GM19193 (cell line): ENCODE data around the gene IL17RD.

ENCODE experiments used
- POLR2A ChIP-seq: IDR thresholded peaks from 4 replicates; pipeline ENCODE4 v1.6.1; 2011; ENCODE audit not compliant: insufficient read depth, insufficient read length; ENCODE audit errors: extremely low read depth

Gene IL17RD

DNA sequence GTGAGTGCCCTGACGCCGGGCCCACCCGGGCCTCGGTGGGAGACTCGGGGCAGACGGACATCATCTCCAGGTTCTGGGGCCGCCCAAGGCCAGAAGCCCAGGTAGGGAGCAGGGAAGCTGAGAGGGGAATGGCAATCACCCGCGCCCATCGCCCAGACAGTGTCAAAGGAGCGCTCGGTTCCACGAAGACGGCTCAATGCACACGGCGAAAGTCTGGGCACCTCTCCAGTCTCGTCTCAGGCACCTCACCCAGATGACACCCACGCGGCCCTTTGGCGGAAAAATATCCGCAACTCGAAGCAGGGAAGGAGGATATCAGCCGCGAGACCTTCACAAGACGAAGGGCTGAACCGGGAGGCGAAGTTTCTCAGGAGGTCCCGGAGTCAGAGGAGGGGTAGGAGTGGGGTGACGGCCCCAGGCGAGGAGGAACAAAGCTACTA, 916 bp downstream of the IL17RD start:
- no peak for TF ChIP-seq POLR2A

DNA sequence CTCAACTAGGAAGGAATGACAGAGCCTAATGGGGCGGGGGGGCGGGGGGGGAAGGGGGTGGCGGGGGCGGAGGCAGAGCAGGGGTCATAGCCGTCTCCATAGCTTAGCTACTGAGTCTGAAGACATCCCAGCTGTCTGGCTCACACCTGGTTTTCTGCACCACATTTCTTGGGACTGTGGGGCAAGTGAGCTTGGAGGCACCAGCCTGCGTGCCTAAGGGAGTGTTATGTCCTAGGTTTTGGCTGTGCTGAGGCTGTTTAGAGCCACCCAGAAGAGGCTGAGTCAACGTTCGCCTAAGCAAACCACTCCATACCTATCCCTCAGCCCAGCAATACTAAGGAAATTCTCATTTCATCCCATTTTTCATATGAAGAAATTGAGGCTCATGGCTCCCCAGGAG, 1.4 kb downstream of the IL17RD start:
- TF ChIP-seq POLR2A, result no peak

DNA sequence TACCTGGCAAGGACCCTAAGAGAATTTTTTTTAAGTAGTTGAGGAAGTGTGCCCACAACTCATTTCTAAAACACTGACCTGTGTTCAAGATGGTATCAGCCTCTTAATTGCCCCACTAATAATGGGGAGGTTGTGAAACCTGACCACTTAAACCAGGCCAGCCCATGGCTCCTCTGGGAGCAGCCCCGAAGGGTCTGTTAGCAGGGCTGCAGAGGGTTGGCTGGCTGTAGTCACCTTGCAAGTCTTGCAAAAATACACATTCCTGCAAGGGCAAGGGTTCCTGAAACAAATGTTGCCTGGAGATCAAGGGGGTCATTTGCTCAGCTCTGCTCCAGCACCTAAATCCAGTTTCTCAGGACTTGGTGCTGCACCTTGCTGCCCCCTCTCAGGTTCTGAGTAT, 3.2 kb downstream of the IL17RD start:
- TF ChIP-seq POLR2A, result no peak

DNA sequence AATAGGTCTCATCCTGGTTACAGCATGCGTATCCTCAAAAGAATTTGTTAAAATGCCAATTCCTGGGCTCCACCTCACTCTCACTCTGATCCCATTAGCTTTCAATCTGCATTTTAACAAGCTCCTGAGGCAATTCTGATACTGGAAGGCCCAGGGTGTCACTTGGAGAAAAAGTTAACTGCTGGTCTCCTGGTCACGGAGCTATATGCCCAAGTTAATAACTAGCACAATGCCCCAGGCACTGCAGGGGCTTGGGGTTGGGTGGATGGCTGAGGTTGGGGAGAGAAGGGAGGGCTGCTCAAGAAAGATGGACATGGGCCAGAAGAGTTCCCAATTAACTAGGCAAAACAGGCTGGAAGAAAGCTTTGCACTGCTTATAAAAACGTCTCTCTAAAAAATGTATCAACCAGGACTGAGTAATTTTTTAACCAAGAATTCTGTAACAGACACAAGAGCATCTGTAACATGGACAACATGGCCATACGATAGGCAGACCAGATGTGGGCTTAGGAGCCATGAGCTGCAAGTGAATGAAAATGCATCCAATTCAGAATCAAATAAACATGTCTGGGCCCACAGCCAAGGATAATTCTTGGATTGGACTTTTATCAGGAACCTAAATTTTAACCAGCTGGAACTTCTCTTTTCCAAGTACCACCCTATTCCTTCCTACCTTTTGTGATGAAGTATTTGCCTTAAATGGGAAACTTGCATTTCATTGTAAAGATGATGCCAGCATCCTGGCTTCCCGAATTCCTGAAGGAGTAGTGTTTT, 4.2 kb downstream of the IL17RD start:
- no peak for TF ChIP-seq POLR2A

DNA sequence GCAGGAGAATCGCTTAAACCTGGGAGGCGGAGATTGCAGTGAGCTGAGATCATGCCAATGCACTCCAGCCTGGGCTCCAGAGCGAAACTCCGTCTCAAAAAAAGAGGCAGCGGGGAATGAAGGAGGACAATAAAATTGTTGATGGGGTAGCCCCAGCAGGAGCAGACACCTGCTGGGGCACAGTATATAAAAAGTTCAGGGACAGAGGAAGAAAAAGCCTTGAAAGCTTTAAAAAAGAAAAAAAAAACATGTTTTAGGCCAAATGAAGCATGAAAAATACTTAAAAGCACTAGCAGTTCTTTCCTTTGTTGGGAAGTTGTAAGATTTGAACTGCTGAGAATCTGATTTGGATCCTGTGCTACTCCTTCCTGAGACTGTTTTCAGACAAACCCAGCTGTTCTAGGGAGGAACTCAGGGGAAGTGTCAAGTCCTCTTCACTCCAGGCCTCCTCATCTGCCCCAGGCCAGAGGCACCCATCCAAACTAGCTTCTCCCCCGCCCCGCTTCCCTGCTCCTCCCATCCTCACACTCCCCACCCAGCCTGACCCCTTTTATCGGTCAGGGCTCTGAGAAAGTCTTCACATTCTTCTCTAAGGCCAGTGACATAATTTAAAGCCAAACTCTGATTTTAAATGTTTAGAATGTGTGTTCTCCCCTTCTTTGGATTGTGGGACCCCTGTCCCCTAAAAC, 4.9 kb downstream of the IL17RD start:
- TF ChIP-seq POLR2A, result no peak

DNA sequence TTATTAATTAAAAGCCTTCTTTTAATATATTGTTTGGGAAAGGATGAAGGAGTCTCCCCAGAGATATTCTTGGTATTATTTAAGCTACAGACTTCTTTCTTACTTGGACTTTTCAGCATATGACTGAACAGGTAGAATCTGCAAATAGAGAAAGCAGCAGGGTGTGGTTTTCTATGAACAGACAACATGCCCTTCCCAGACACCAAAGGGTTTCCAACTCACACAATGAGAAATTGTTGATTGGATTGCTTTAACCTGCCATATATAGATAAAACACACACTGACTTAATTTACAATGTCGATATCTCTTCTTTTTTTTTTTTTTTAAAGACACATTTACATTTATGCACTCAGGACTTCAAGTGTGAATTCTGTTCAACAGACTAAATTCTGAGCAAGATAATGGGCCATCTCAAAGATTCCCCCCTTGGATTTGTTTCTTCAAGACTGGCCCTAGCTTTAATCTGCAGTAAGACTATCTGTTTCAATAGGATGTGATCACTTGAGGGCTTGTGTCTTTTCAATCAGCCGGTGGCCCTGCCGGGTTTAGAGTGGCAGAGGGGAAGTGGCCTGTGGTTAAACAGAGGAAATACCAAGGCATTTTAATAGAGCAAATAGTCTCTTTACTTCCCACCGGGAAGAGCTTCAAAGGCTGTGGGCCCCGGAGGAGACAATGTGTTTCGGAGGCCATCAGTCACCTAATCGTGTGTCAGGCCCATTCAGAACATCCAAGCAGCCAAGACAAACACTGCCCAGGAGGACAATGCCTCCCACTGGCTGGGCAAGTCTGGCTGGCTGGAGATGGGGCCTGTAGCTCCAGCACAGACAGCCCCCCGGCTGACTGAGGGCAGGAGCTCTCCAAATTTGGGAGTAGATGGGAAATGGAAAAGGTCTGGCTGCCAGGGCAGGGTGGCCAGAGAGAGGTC, 6.1 kb downstream of the IL17RD start:
- no peak for TF ChIP-seq POLR2A

DNA sequence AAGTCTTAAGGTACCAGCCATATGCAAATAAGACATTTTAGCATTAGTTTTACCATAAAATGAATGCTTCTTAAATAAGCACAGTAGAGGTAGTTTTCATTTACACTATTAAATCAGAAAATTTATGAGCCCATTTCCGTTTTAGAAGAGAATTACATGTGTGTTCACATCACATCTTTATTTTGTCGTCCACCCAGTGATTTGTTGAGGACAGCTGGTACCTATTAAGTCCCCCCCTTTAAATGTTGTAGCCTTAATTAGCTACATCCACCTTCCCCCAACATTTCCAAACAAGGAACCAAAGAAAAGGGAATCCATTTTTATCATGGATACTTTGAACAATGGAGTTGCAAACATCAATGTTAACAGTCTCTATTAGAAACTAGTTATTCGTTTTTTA, 6.8 kb downstream of the IL17RD start:
- no peak for TF ChIP-seq POLR2A

DNA sequence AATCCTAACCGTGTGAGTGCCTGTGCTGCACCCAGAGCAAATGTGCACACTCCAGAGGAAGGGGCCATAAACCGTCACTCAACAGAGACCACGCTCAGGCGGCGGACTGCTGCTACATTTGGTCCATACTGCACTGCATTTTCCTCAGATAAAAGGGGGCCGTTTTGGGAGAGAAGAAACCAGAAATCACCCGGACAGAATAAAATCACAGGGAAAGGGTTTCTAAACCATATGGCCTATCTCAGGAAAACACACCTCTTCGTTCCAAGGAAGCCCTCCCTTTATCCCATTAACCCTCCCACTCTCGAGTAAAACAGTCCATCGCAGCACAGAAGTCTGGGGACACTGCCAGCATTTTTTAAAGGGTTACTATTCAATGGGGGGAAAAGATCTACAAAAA, 7.6 kb downstream of the IL17RD start:
- no peak for TF ChIP-seq POLR2A

DNA sequence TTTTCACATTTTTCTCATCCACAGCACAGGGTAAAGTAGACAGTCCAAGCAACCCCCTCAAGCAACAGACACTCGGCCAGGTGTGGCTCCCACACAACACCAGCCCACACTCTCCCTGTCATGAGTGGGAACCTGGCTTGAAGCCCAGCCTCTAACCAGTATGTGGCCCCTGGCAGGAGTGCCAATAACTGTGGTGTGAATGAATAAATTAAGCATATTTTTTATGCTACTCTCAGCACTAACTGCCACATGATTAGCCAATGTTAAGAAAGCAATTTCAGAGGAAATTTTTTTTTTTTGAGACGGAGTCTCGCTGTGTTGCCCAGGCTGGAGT, 9.9 kb downstream of the IL17RD start:
- no peak for TF ChIP-seq POLR2A

DNA sequence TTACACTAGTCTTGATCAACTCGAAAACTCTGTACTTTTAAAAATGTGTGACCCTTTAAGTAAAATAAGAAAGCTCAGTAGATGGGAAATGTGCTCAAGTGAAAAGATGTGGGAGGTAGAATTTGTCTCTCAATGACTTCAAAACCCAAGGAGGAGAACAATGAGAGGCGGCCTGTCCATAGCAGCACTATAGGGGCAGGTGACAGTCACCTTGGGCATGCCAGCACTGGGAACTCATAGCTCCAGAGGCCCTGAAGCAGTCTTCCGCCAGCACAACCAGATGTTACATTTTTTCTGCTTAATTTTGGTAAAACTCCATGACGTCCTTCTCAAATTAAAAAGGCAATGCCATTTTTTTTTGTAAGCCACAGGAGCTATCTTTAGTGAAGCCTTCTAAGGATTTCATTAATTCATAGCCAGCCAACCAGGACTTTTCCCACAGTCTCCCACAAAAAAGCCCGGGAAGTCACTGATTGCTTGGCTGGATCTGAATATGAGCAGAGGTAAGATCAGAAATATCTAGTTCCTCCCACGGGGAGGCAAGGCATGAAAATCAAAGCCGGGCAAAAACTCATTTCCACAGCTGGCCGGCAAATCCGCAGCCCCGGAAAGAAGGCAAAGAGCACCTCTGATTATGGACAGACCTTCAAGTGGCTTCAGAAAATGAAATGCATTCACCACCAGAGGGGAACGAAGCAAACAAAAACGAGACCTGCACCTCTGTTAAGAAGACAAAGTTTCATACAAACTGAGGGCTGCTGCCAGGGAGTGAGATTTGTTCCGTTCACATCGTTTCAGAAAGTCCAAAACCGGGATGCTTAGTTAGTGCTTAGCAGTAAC, 10.5 kb downstream of the IL17RD start:
- no peak for TF ChIP-seq POLR2A

DNA sequence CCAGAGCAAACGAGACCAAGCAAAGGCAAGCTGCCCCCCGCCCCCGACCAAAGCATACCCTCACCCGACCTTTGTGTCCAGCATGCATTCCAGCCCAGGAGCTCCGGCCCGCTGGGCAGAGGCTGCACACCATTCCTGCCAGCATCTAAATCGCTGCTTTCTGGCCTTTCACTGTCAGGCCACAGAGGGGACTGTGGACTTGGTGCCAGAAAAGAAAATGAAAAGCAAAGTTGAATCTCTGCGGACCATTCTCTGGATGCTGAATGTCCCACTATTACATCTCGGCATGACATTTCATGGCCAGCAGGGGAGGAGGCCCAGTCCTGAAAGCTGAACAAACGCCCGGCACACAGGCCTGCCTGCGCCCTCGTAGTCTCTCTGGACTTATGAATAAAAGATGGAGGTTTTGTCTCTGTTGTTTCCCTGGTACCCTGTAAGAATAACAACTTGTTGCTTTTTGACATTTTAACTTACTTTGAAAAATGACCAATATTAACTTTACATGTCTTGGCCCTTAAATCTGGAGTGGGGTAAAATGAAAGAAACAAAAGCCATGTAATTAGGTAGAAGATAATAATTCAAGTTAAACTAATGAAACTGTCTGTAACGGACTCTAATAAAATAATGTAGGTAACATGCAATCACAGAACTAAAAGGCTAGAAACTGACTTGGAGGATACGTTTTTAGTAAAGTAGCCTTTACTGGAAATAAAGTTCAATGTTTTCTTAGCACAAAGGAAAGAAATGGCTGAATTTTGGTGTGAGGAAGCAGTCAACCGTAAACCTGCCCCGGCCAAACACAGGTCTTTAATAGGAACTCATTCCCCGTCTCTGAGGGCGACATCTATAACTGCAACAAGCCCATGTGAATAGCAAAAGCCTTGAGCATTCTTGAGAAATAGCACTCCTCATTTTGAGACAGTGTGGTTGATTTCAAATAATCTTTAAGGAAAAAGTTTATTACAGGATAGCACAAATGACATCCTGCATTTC, 12.7 kb downstream of the IL17RD start:
- TF ChIP-seq POLR2A, result no peak

DNA sequence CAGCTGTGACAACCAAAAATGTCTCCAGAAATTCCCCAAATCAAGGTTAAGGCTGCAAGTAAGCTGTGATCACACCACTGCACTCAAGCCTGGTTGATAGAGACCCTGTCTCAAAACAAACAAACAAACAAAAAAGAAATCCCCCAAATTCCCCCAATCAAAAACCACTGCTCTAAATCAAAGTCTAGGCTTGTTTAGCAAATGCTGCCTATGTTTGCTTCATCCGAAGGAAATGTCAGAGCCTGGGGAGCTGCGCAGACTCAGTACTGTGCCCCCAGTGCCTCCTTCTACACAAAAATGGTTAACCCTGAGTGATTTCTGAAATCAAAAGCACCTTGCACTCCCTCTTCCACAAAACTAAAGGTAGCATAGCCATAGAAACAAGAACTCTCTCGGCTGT, 13.4 kb downstream of the IL17RD start:
- no peak for TF ChIP-seq POLR2A

DNA sequence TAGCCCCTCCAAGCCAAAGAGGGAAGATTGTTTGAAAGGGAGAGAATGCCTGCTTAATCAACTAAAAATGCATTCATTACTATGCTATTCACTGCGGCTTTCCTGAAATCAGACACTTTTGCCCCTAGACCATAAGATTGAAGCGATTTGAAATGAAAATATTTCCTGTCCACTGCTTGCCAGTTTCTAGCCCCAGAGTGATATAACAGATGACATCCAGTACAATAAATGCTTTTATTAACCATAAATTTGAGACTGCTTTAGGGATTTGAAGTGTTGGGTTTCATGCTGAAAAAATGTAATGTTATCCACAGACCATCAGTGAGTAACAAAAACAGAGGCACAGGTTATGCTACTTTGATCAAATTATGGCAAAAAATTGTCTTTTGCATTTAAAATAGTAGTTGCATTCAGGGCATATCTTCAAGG, 14.1 kb downstream of the IL17RD start:
- TF ChIP-seq POLR2A, result no peak
